ENCODE results near the gene KCTD21. TPM values are rescaled to one million over a fixed set of nuclear protein-coding genes. Genes with fewer than 3 reads are reported as not detected.

The KCTD21 gene
- total RNA-seq, 1 experiment from 2014 or later: 9.7 TPM

DNA sequence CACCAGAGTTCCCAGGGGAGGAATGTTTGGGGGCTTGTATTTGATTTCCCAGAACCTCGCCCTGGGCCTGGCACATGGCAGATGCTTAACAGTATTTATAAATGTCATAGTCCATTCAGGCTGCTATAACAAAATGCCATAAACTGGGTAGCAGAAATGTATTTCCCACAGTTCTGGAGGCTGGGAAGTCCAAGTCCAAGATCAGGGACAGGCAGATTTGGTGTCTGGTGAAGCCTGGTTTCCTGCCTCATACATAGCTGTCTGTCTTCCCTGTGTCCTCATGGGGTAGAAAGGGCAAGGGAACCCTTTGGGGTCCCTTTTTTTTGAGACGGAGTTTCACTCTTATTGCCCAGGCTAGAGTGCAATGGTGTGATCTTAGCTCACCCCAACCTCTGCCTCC is 24.0 kb downstream of the KCTD21 start:
- Histone ChIP-seq H3K4me3 (ENCODE audit: low read depth in 2 of 2, low read length in 2 of 2) (no peak overlapping the region), H3K9me3 (ENCODE audit: control insufficient read depth, insufficient read depth, low read depth, low read length) (no peaks in the 10 kb centered on the region), H3K27me3 (ENCODE audit: control insufficient read depth, insufficient read depth, low read length) (no peaks in the 10 kb centered on the region), H3K4me1 (ENCODE audit: control insufficient read depth, insufficient read depth, low read length) (no peaks in the 10 kb centered on the region), H3K27ac (ENCODE audit: low read length) (no peak overlapping the region), H3K36me3 (ENCODE audit: control insufficient read depth, insufficient read depth, low read length) (no peaks in the 10 kb centered on the region)
- POLR2A ChIA-PET: interaction anchor here (0.6 kb wide), 1 partner anchor 50 kb away, joined by 5 read pairs; no protein-coding TSS in a partner anchor
- TF ChIP-seq SIN3A (IDR thresholded peaks at IDR 0.05; ENCODE audit: borderline replicate concordance, insufficient read depth, low read depth, low read length) (no peak), POLR2AphosphoS5 (IDR thresholded peaks at IDR 0.05; ENCODE audit: low read depth, low read length) (no peak), TCF7L2 (IDR thresholded peaks at IDR 0.05; ENCODE audit: low read depth, low read length) (no peak)
- TF ChIP-seq, protein P1, sequence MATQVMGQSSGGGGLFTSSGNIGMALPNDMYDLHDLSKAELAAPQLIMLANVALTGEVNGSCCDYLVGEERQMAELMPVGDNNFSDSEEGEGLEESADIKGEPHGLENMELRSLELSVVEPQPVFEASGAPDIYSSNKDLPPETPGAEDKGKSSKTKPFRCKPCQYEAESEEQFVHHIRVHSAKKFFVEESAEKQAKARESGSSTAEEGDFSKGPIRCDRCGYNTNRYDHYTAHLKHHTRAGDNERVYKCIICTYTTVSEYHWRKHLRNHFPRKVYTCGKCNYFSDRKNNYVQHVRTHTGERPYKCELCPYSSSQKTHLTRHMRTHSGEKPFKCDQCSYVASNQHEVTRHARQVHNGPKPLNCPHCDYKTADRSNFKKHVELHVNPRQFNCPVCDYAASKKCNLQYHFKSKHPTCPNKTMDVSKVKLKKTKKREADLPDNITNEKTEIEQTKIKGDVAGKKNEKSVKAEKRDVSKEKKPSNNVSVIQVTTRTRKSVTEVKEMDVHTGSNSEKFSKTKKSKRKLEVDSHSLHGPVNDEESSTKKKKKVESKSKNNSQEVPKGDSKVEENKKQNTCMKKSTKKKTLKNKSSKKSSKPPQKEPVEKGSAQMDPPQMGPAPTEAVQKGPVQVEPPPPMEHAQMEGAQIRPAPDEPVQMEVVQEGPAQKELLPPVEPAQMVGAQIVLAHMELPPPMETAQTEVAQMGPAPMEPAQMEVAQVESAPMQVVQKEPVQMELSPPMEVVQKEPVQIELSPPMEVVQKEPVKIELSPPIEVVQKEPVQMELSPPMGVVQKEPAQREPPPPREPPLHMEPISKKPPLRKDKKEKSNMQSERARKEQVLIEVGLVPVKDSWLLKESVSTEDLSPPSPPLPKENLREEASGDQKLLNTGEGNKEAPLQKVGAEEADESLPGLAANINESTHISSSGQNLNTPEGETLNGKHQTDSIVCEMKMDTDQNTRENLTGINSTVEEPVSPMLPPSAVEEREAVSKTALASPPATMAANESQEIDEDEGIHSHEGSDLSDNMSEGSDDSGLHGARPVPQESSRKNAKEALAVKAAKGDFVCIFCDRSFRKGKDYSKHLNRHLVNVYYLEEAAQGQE (IDR thresholded peaks at IDR 0.05; ENCODE audit: insufficient read depth in 1 of 2, low read depth in 2 of 2, low read length in 1 of 2): no peak
- TF ChIP-seq, protein P2, sequence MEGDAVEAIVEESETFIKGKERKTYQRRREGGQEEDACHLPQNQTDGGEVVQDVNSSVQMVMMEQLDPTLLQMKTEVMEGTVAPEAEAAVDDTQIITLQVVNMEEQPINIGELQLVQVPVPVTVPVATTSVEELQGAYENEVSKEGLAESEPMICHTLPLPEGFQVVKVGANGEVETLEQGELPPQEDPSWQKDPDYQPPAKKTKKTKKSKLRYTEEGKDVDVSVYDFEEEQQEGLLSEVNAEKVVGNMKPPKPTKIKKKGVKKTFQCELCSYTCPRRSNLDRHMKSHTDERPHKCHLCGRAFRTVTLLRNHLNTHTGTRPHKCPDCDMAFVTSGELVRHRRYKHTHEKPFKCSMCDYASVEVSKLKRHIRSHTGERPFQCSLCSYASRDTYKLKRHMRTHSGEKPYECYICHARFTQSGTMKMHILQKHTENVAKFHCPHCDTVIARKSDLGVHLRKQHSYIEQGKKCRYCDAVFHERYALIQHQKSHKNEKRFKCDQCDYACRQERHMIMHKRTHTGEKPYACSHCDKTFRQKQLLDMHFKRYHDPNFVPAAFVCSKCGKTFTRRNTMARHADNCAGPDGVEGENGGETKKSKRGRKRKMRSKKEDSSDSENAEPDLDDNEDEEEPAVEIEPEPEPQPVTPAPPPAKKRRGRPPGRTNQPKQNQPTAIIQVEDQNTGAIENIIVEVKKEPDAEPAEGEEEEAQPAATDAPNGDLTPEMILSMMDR (IDR thresholded peaks at IDR 0.05): no peak
- no TSS peak for BruUV-seq (replicated peaks)
- intact Hi-C loops (cut with micrococcal nuclease; ENCODE audit: unreplicated experiment) (no loop called here), in situ Hi-C loops (cut with HindIII; ENCODE audit: low pct_unique_long_range_greater_than_20kb, low sequenced_read_pairs) (no loop called here)
- ATAC-seq: no peak
- DNase-seq (ENCODE audit: low read depth, low spot score): no peak
- CTCF ChIA-PET: no interaction called here

DNA sequence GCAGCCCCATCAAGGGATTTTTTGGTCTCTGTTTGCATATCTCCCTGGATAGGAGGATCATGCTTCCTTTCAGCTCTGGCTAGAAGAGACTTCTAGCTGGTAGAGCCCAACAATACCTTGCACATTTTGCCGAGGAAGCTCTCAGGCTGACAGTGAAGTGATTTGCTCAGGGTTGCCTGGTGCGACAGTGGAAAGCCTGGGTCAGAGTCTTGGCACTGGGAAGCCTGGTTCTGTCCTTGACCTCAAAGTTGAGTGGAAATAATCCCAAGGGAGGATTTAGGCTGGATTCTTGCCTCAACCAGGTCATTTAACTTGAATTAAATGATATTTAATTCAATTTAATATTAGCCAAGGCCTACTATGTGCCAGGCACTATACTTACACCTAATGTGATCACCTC is 24.6 kb downstream of the KCTD21 start:
- Histone ChIP-seq H3K36me3 (ENCODE audit: control insufficient read depth, insufficient read depth, low read length) (no peaks in the 10 kb centered on the region), H3K4me3 (ENCODE audit: low read depth in 2 of 2, low read length in 2 of 2) (no peak overlapping the region), H3K27me3 (ENCODE audit: control insufficient read depth, insufficient read depth, low read length) (no peaks in the 10 kb centered on the region), H3K27ac (ENCODE audit: low read length) (no peak overlapping the region), H3K9me3 (ENCODE audit: control insufficient read depth, insufficient read depth, low read depth, low read length) (no peaks in the 10 kb centered on the region), H3K4me1 (ENCODE audit: control insufficient read depth, insufficient read depth, low read length) (no peaks in the 10 kb centered on the region)
- POLR2A ChIA-PET: no interaction called here
- TF ChIP-seq, protein P1 (IDR thresholded peaks at IDR 0.05; ENCODE audit: insufficient read depth in 1 of 2, low read depth in 2 of 2, low read length in 1 of 2): no peak
- TF ChIP-seq POLR2AphosphoS5 (IDR thresholded peaks at IDR 0.05; ENCODE audit: low read depth, low read length) (no peak), SIN3A (IDR thresholded peaks at IDR 0.05; ENCODE audit: borderline replicate concordance, insufficient read depth, low read depth, low read length) (no peak), TCF7L2 (IDR thresholded peaks at IDR 0.05; ENCODE audit: low read depth, low read length) (no peak)
- TF ChIP-seq, protein P2 (IDR thresholded peaks at IDR 0.05): no peak
- in situ Hi-C loops (cut with HindIII; ENCODE audit: low pct_unique_long_range_greater_than_20kb, low sequenced_read_pairs): no loop called here
- DNase-seq (ENCODE audit: low read depth, low spot score): no peak
- CTCF ChIA-PET: no interaction called here
- intact Hi-C loops (cut with micrococcal nuclease; ENCODE audit: unreplicated experiment): no loop called here
- BruUV-seq (replicated peaks): no TSS peak
- no peak for ATAC-seq

Measured in Panc1 (cell line).